HepG2 (cell line): ENCODE results near the gene CD19. TPM values are rescaled to one million over a fixed set of nuclear protein-coding genes. Genes with fewer than 3 reads are reported as not detected.
A peak's percentile ranks its signal among the peaks of the same experiment; 100 is the strongest.

ENCODE experiments used
- DRAP1 ChIP-seq: IDR thresholded peaks from 2 replicates; pipeline ENCODE4 v1.6.1; 2016; ENCODE audit warnings: missing genetic modification reagents, missing compliant biosample characterization
- ESRRA ChIP-seq: sonication (generic); formaldehyde crosslinking; IDR thresholded peaks from 2 replicates; pipeline ENCODE4 v1.5.1; 2020; ENCODE audit warnings: mild to moderate bottlenecking, low read depth, missing genetic modification reagents
- FOXK1 ChIP-seq: sonication (generic); formaldehyde crosslinking; IDR thresholded peaks from 2 replicates; pipeline ENCODE4 v1.4.0; 2020; ENCODE audit warnings: low read depth, missing genetic modification reagents, borderline replicate concordance
- GPN1 ChIP-seq: sonication (generic); formaldehyde crosslinking; IDR thresholded peaks from 2 replicates; pipeline ENCODE4 v1.5.1; 2020; ENCODE audit warnings: missing genetic modification reagents, borderline replicate concordance
- MEIS2 ChIP-seq: sonication (generic); formaldehyde crosslinking; IDR thresholded peaks from 2 replicates; pipeline ENCODE4 v1.9.0; 2021; ENCODE audit warnings: mild to moderate bottlenecking, missing genetic modification reagents
- NFE2L1 ChIP-seq: sonication (generic); formaldehyde crosslinking; IDR thresholded peaks from 2 replicates; pipeline ENCODE4 v1.4.0; 2020; ENCODE audit warnings: missing genetic modification reagents, mild to moderate bottlenecking, borderline replicate concordance
- NFE2L2 ChIP-seq: fragments of 150-350 bp; IDR thresholded peaks from 2 replicates; pipeline ENCODE4 v1.6.1; 2014; ENCODE audit warnings: low read length
- PHB2 ChIP-seq: fragments of 450-650 bp; IDR thresholded peaks from 2 replicates; pipeline ENCODE4 v1.6.1; 2018; ENCODE audit not compliant: partially characterized antibody
- RXRB ChIP-seq: IDR thresholded peaks from 2 replicates; pipeline ENCODE4 v1.6.1; 2016; ENCODE audit warnings: borderline replicate concordance, missing genetic modification reagents, missing compliant biosample characterization
- SRSF1 ChIP-seq: fragments of 200-400 bp; formaldehyde crosslinking; optimal IDR thresholded peaks from 2 replicates; pipeline ENCODE3; 2017; ENCODE audit warnings: mild to moderate bottlenecking, low read depth, low read length, moderate library complexity
- ZFX ChIP-seq: sonication (generic); formaldehyde crosslinking; IDR thresholded peaks from 2 replicates; pipeline ENCODE4 v1.4.0; 2020; ENCODE audit warnings: mild to moderate bottlenecking, low read depth, missing genetic modification reagents, moderate library complexity
- ZHX2 ChIP-seq, 2 experiments: sonication (generic) in 1 of 2; formaldehyde crosslinking in 1 of 2; IDR thresholded peaks; 2 replicates each; pipeline versions ENCODE4 v1.6.1 to v1.9.0; 2014 to 2022; ENCODE audit warnings: antibody characterized with exemption in 1 of 2, borderline replicate concordance in 1 of 2, inconsistent platforms in 1 of 2, low read depth in 1 of 2, missing genetic modification reagents in 1 of 2
- ZNF230 ChIP-seq: sonication (generic); formaldehyde crosslinking; IDR thresholded peaks from 2 replicates; pipeline ENCODE4 v1.4.0; 2020; ENCODE audit warnings: mild to moderate bottlenecking, missing genetic modification reagents
- ZNF546 ChIP-seq: sonication (generic); formaldehyde crosslinking; conservative IDR thresholded peaks from 2 replicates; pipeline ENCODE4 v1.8.1; 2023; ENCODE audit warnings: mild to moderate bottlenecking, missing genetic modification reagents
- ZNF580 ChIP-seq: IDR thresholded peaks from 2 replicates; pipeline ENCODE4 v1.6.1; 2016; ENCODE audit warnings: low read depth, borderline replicate concordance
- polyA plus RNA-seq, 8 experiments: library from polyadenylated mRNA; depleted of rRNA in 3 of 8; stranded (reverse) in 7 of 8; unstranded in 1 of 8; fragments of >200 nt; fragmentation: Illumina TruSeq in 4 of 8; extraction: Trizol in 4 of 8; gene quantifications; 2 replicates each; pipeline versions ENCODE4 v1.2.1 to v1.2.3, GENCODE V29; 2011 to 2016; ENCODE audit warnings: low read depth in 4 of 8, missing spikeins in 1 of 8, mixed read lengths in 1 of 8; ENCODE audit not compliant: insufficient read depth in 1 of 8
- total RNA-seq, 5 experiments: library from RNA; depleted of rRNA; stranded (reverse); fragments of >200 nt; fragmentation: Illumina TruSeq; extraction: Trizol; gene quantifications; 2 replicates each; pipeline ENCODE4 v1.2.3, GENCODE V29; 2016; ENCODE audit warnings: low read depth in 1 of 5
- TF ChIP-seq, protein P1 (sequence below): sonication (generic); formaldehyde crosslinking; IDR thresholded peaks from 2 replicates; pipeline ENCODE4 v1.8.1; 2022; ENCODE audit warnings: mild to moderate bottlenecking, missing genetic modification reagents
- TF ChIP-seq, protein P2 (sequence below): IDR thresholded peaks from 2 replicates; pipeline ENCODE4 v1.6.1; 2016; ENCODE audit warnings: mild to moderate bottlenecking

The CD19 gene
- total and polyA plus RNA-seq, 2 of the 13 experiments (the other 11 are each of a cell fraction or from before 2014, with no cell fraction given), result 0.55 to 1.1 TPM

- peak; percentile 84 for TF ChIP-seq DRAP1
- TF ChIP-seq ZHX2 (IDR thresholded peaks at IDR 0.05; ENCODE audit: low read depth), result no peak
- TF ChIP-seq ZHX2 (CRISPR knock-in tag; IDR thresholded peaks at IDR 0.05; ENCODE audit: borderline replicate concordance), result no peak
- TF ChIP-seq PHB2, result no peak
- TF ChIP-seq ZNF546 (CRISPR knock-in tag), result 0 out of 2 replicates have a peak, but pooled peaks have one; percentile 16
- no peak; the same call in 1 of the 2 replicates for TF ChIP-seq GPN1
- peak; percentile 69; the same call in 1 of the 2 replicates for TF ChIP-seq ZFX
- TF ChIP-seq FOXK1, result peak; percentile 12; the same call in 1 of the 2 replicates
- no peak for TF ChIP-seq ESRRA (CRISPR knock-in tag)
- TF ChIP-seq NFE2L2, result no peak
- 0 out of 2 replicates have a peak, but pooled peaks have one; percentile 70 for TF ChIP-seq ZNF230 (CRISPR knock-in tag)
- peak; percentile 7; the same call in 1 of the 2 replicates for TF ChIP-seq RXRB (CRISPR knock-in tag)
- TF ChIP-seq SRSF1, result no peak
- TF ChIP-seq, protein P1, sequence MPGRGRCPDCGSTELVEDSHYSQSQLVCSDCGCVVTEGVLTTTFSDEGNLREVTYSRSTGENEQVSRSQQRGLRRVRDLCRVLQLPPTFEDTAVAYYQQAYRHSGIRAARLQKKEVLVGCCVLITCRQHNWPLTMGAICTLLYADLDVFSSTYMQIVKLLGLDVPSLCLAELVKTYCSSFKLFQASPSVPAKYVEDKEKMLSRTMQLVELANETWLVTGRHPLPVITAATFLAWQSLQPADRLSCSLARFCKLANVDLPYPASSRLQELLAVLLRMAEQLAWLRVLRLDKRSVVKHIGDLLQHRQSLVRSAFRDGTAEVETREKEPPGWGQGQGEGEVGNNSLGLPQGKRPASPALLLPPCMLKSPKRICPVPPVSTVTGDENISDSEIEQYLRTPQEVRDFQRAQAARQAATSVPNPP (CRISPR knock-in tag), result no peak
- TF ChIP-seq NFE2L1 (CRISPR knock-in tag), result no peak
- TF ChIP-seq MEIS2 (CRISPR knock-in tag), result no peak
- TF ChIP-seq, protein P2, sequence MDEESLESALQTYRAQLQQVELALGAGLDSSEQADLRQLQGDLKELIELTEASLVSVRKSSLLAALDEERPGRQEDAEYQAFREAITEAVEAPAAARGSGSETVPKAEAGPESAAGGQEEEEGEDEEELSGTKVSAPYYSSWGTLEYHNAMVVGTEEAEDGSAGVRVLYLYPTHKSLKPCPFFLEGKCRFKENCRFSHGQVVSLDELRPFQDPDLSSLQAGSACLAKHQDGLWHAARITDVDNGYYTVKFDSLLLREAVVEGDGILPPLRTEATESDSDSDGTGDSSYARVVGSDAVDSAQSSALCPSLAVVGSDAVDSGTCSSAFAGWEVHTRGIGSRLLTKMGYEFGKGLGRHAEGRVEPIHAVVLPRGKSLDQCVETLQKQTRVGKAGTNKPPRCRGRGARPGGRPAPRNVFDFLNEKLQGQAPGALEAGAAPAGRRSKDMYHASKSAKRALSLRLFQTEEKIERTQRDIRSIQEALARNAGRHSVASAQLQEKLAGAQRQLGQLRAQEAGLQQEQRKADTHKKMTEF (CRISPR knock-in tag), result 0 out of 2 replicates have a peak, but pooled peaks have one; percentile 10
- peak; percentile 62; the same call in 1 of the 2 replicates for TF ChIP-seq ZNF580 (CRISPR knock-in tag)
Measured at GRCh38 chr16:28935924-28936783, 4.4 kb downstream of the CD19 start (continued).
